ENCODE results near the gene IAPP. TPM values are rescaled to one million over a fixed set of nuclear protein-coding genes. Genes with fewer than 3 reads are reported as not detected.
"Not testable (repeated sequence)": the region's sequence is repeated elsewhere in the genome, so short reads cannot be mapped to it uniquely, and the experiment has no call there.

IAPP gene
- total and polyA plus RNA-seq, 9 donors: not detected

DNA sequence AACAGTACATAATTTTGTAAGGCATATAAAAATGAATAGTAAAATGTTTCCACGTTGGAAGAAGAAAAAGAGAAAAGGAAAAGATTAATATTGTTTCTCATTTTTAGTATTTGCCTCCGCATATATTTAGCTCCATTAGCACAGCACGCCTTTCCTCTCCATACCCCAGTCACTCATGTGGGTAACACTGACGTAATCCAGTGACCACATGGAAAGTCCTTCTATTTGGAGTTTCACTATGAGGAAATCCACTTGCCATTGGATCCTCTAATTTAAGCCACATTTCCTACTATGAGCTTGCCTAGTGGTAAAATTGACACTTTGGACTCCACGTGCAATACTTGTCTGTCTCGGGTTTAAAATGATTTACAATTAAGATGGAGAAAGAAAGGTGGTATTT lies 32.3 kb upstream of the IAPP start:
- no peaks in the 10 kb centered on the region for H3K36me3 ChIP-seq (ENCODE audit: control insufficient read depth, insufficient read depth, low read length)
- H3K9me3 ChIP-seq (replicated peaks; ENCODE audit: control insufficient read depth, low read depth, low read length): no peaks in the 10 kb centered on the region
- DNase-seq: no peak
- no CpG with 5 or more reads among the region's 6 CpGs for WGBS (ENCODE audit: insufficient coverage)
- no peak overlapping the region for H3K4me3 ChIP-seq (ENCODE audit: low read length)
- no peaks in the 10 kb centered on the region for H3K27me3 ChIP-seq (ENCODE audit: control insufficient read depth, insufficient read depth, low read length)
- no peak overlapping the region for H3K27ac ChIP-seq (ENCODE audit: low read length)
- no peaks in the 10 kb centered on the region for H3K4me1 ChIP-seq (ENCODE audit: control insufficient read depth, insufficient read depth, low read length)

DNA sequence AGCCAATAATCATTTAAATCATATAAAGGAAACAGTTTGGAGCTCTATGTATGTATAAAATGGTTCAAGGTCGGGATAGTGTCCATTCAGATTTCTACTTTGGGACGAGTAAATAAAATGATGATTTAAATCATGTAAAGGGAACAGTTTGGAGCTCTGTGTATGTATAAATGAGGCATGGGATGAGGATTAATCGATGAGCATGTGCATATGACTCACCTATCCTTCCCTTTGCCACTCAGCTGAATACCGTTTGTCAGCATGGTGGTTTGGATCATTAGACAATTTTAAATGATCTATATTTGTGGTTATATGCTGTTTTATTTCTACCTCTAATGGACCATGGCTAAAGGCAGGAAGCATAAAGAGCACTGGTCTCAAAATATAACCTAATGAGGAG lies 30.9 kb upstream of the IAPP start:
- Histone ChIP-seq H3K9me3 (replicated peaks; ENCODE audit: control insufficient read depth, low read depth, low read length) (no peaks in the 10 kb centered on the region), H3K4me1 (ENCODE audit: control insufficient read depth, insufficient read depth, low read length) (no peaks in the 10 kb centered on the region), H3K27ac (ENCODE audit: low read length) (no peak overlapping the region), H3K36me3 (ENCODE audit: control insufficient read depth, insufficient read depth, low read length) (no peaks in the 10 kb centered on the region), H3K4me3 (ENCODE audit: low read length) (no peak overlapping the region), H3K27me3 (ENCODE audit: control insufficient read depth, insufficient read depth, low read length) (no peaks in the 10 kb centered on the region)
- WGBS (ENCODE audit: insufficient coverage): no CpG with 5 or more reads among the region's 4 CpGs
- no peak for DNase-seq

GRCh38 chr12:21343636-21344035 lies 29.1 kb upstream of the IAPP start:
- no peak overlapping the region for H3K27ac ChIP-seq (ENCODE audit: low read length)
- H3K36me3 ChIP-seq (ENCODE audit: control insufficient read depth, insufficient read depth, low read length): no peaks in the 10 kb centered on the region
- no peaks in the 10 kb centered on the region for H3K9me3 ChIP-seq (replicated peaks; ENCODE audit: control insufficient read depth, low read depth, low read length)
- H3K4me3 ChIP-seq (ENCODE audit: low read length): no peak overlapping the region
- no peak for DNase-seq
- no peaks in the 10 kb centered on the region for H3K27me3 ChIP-seq (ENCODE audit: control insufficient read depth, insufficient read depth, low read length)
- no peaks in the 10 kb centered on the region for H3K4me1 ChIP-seq (ENCODE audit: control insufficient read depth, insufficient read depth, low read length)

DNA sequence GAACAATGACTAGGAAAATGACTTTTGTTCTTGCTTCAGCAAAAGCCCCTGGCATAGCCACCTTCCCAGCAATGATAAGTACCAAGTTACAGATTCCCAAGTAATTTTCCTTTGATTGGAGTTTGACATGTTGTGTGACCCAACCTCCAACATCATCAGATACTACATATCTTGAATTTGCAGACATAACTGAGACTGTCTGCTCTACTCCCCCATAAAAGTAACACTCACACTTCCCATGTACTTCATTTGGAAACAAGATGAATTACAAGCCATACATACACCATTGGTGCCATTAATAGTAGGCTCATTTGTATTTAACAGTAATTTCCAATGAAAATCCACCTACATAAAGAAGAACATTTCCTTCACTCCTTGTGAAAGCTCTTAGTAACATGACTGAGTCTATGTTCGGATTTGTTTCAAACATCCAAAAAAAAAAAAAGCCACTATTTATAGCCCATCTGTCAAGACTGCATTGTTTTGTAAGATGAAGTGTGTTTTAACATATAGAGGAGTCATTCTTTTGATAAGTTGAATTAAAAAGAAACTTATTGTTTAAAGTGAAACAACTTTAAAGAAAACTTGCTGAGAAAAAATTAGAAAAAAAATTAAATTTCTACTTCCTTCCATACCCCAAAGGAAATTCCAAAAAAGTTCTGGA lies 26.0 kb upstream of the IAPP start:
- no peaks in the 10 kb centered on the region for H3K27me3 ChIP-seq (ENCODE audit: control insufficient read depth, insufficient read depth, low read length)
- no peaks in the 10 kb centered on the region for H3K9me3 ChIP-seq (replicated peaks; ENCODE audit: control insufficient read depth, low read depth, low read length)
- no peak for DNase-seq
- H3K4me1 ChIP-seq (ENCODE audit: control insufficient read depth, insufficient read depth, low read length): no peaks in the 10 kb centered on the region
- WGBS (ENCODE audit: insufficient coverage): no CpG with 5 or more reads among the region's 1 CpG
- no peaks in the 10 kb centered on the region for H3K36me3 ChIP-seq (ENCODE audit: control insufficient read depth, insufficient read depth, low read length)
- no peak overlapping the region for H3K27ac ChIP-seq (ENCODE audit: low read length)
- H3K4me3 ChIP-seq (ENCODE audit: low read length): no peak overlapping the region

- H3K4me1 ChIP-seq (ENCODE audit: control insufficient read depth, insufficient read depth, low read length): no peaks in the 10 kb centered on the region
- 55% methylated on average over 1 of the region's 1 CpG for WGBS (ENCODE audit: insufficient coverage)
- no peaks in the 10 kb centered on the region for H3K9me3 ChIP-seq (replicated peaks; ENCODE audit: control insufficient read depth, low read depth, low read length)
- no peak overlapping the region for H3K4me3 ChIP-seq (ENCODE audit: low read length)
- no peak overlapping the region for H3K27ac ChIP-seq (ENCODE audit: low read length)
- DNase-seq: no peak
- H3K27me3 ChIP-seq (ENCODE audit: control insufficient read depth, insufficient read depth, low read length): no peaks in the 10 kb centered on the region
- H3K36me3 ChIP-seq (ENCODE audit: control insufficient read depth, insufficient read depth, low read length): no peaks in the 10 kb centered on the region
Observed at GRCh38 chr12:21350975-21351374, 21.7 kb upstream of the IAPP start.

DNA sequence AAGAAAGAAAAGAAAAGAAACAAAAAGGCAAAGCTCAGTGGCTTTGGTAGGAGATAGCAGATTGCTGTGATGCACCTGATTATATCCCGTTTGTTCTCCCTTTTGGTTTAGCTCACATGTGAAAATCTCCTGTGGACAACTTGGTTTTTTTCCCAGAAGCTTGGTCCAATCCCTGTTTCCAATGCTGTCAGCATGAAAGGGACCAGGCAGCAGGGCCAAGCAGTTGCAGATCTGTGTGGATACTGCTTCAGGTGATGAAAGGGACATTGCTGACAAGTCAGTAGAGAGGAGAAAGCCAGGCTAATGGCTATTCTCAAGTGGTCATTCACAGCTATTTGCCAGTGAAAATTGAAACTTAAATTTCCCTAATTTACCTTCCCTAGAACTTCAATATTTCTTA lies 19.2 kb upstream of the IAPP start:
- Histone ChIP-seq H3K9me3 (replicated peaks; ENCODE audit: control insufficient read depth, low read depth, low read length) (no peaks in the 10 kb centered on the region), H3K4me1 (ENCODE audit: control insufficient read depth, insufficient read depth, low read length) (no peaks in the 10 kb centered on the region), H3K36me3 (ENCODE audit: control insufficient read depth, insufficient read depth, low read length) (no peaks in the 10 kb centered on the region), H3K27me3 (ENCODE audit: control insufficient read depth, insufficient read depth, low read length) (no peaks in the 10 kb centered on the region), H3K4me3 (ENCODE audit: low read length) (no peak overlapping the region), H3K27ac (ENCODE audit: low read length) (no peak overlapping the region)
- DNase-seq: no peak
- WGBS (ENCODE audit: insufficient coverage): 14% methylated on average over 1 of the region's 1 CpG

- no peak for DNase-seq
- H3K27ac ChIP-seq (ENCODE audit: low read length): no peak overlapping the region
- H3K9me3 ChIP-seq (replicated peaks; ENCODE audit: control insufficient read depth, low read depth, low read length): no peaks in the 10 kb centered on the region
- H3K4me3 ChIP-seq (ENCODE audit: low read length): no peak overlapping the region
- WGBS (ENCODE audit: insufficient coverage): no CpG with 5 or more reads among the region's 4 CpGs
- no peaks in the 10 kb centered on the region for H3K4me1 ChIP-seq (ENCODE audit: control insufficient read depth, insufficient read depth, low read length)
- no peaks in the 10 kb centered on the region for H3K27me3 ChIP-seq (ENCODE audit: control insufficient read depth, insufficient read depth, low read length)
- H3K36me3 ChIP-seq (ENCODE audit: control insufficient read depth, insufficient read depth, low read length): no peaks in the 10 kb centered on the region
Observed at GRCh38 chr12:21353948-21354347, 18.8 kb upstream of the IAPP start.

GRCh38 chr12:21354641-21355040 lies 18.1 kb upstream of the IAPP start:
- no CpG with 5 or more reads among the region's 1 CpG for WGBS (ENCODE audit: insufficient coverage)
- Histone ChIP-seq H3K9me3 (replicated peaks; ENCODE audit: control insufficient read depth, low read depth, low read length) (no peaks in the 10 kb centered on the region), H3K27ac (ENCODE audit: low read length) (no peak overlapping the region), H3K4me3 (ENCODE audit: low read length) (no peak overlapping the region), H3K4me1 (ENCODE audit: control insufficient read depth, insufficient read depth, low read length) (no peaks in the 10 kb centered on the region), H3K27me3 (ENCODE audit: control insufficient read depth, insufficient read depth, low read length) (no peaks in the 10 kb centered on the region), H3K36me3 (ENCODE audit: control insufficient read depth, insufficient read depth, low read length) (no peaks in the 10 kb centered on the region)
- no peak for DNase-seq

DNA sequence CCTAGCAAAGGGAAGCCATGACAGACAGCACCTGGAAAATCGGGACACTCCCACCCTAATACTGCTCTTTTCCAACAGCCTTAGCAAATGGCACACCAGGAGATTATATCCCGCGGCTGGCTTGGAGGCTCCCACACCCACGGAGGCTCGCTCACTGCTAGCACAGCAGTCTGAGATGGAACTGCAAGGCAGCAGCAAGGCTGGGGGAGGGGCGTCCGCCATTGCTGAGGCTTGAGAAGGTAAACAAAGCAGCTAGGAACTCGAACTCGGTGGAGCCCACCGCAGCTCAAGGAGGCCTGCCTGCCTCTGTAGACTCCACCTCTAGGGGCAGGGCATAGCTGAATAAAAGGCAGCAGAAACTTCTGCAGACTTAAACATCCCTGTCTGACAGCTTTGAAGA lies 12.1 kb upstream of the IAPP start:
- not testable (repeated sequence) for DNase-seq; H3K4me1 ChIP-seq (ENCODE audit: control insufficient read depth, insufficient read depth, low read length); H3K9me3 ChIP-seq (replicated peaks; ENCODE audit: control insufficient read depth, low read depth, low read length); H3K27me3 ChIP-seq (ENCODE audit: control insufficient read depth, insufficient read depth, low read length); H3K27ac ChIP-seq (ENCODE audit: low read length); H3K4me3 ChIP-seq (ENCODE audit: low read length); H3K36me3 ChIP-seq (ENCODE audit: control insufficient read depth, insufficient read depth, low read length)
- WGBS (ENCODE audit: insufficient coverage): 79% methylated on average over 7 of the region's 10 CpGs

- Histone ChIP-seq H3K27ac (ENCODE audit: low read length) (no peak overlapping the region), H3K4me1 (ENCODE audit: control insufficient read depth, insufficient read depth, low read length) (no peaks in the 10 kb centered on the region), H3K27me3 (ENCODE audit: control insufficient read depth, insufficient read depth, low read length) (no peaks in the 10 kb centered on the region), H3K9me3 (replicated peaks; ENCODE audit: control insufficient read depth, low read depth, low read length) (no peaks in the 10 kb centered on the region), H3K36me3 (ENCODE audit: control insufficient read depth, insufficient read depth, low read length) (no peaks in the 10 kb centered on the region), H3K4me3 (ENCODE audit: low read length) (no peak overlapping the region)
- WGBS (ENCODE audit: insufficient coverage): 33% methylated on average over 1 of the region's 4 CpGs
- DNase-seq: no peak
Observed at GRCh38 chr12:21369141-21369980, 3.3 kb upstream of the IAPP start.
